Activated CD4-positive, alpha-beta memory T cell treated with anti-CD3 and anti-CD28 coated beads, Interleukin-2, amount 10 ng/mL, durations not matched to agents 7 days and 5 days (primary cell): ENCODE data around the gene ALCAM. TPM values are rescaled to one million over a fixed set of nuclear protein-coding genes. Genes with fewer than 3 reads are reported as not detected.

Experiments used
- CTCF ChIA-PET: fragments of 350-600 bp; sonication (Branson Sonifier 250); formaldehyde crosslinking; loops from one replicate; lab custom pipeline; 2021; ENCODE audit warnings: antibody characterized with exemption, inconsistent platforms; lab: Charles Lee
- POLR2A ChIA-PET: fragments of 350-600 bp; sonication (Branson Sonifier 250); formaldehyde crosslinking; loops from one replicate; lab custom pipeline; 2021; ENCODE audit warnings: antibody characterized with exemption; lab: Charles Lee
- DNase-seq: peaks from one replicate; pipeline ENCODE4 v3.0.0-alpha.2; 2020
- H3K27ac Mint-ChIP-seq: one replicate; pipeline ENCODE4 v1.8.0; 2021; ENCODE audit warnings: mild to moderate bottlenecking, mixed read lengths
- H3K27me3 Mint-ChIP-seq: one replicate; pipeline ENCODE4 v1.8.0; 2021; ENCODE audit warnings: mixed read lengths
- H3K36me3 Mint-ChIP-seq: one replicate; pipeline ENCODE4 v1.8.0; 2021; ENCODE audit warnings: low read depth, mixed read lengths
- H3K4me1 Mint-ChIP-seq: one replicate; pipeline ENCODE4 v1.8.0; 2021; ENCODE audit warnings: mixed read lengths
- H3K4me3 Mint-ChIP-seq: one replicate; pipeline ENCODE4 v1.8.0; 2021; ENCODE audit warnings: mild to moderate bottlenecking, mixed read lengths
- H3K9me3 Mint-ChIP-seq: one replicate; pipeline ENCODE4 v1.8.0; 2021; ENCODE audit warnings: mixed read lengths
- total RNA-seq, 2 experiments: library from RNA; stranded (reverse); gene quantifications; one replicate each; pipeline ENCODE4 v1.2.3, GENCODE V29; 2021

The ALCAM gene
- total RNA-seq, 2 experiments from 2014 or later: 12.4 to 12.9 TPM

GRCh38 chr3:105615814-105616213, 249.1 kb downstream of the ALCAM start:
- no peaks in the 10 kb centered on the region for H3K9me3 Mint-ChIP-seq
- ChIA-PET CTCF (no interaction called here), POLR2A (no interaction called here)
- H3K36me3 Mint-ChIP-seq: no peaks in the 10 kb centered on the region
- H3K27ac Mint-ChIP-seq: no peak overlapping the region
- DNase-seq: no peak
- H3K27me3 Mint-ChIP-seq: no peaks in the 10 kb centered on the region
- no peaks in the 10 kb centered on the region for H3K4me1 Mint-ChIP-seq
- H3K4me3 Mint-ChIP-seq: no peak overlapping the region

GRCh38 chr3:105616374-105617121, 249.8 kb downstream of the ALCAM start:
- Mint-ChIP-seq H3K36me3 (no peaks in the 10 kb centered on the region), H3K4me3 (no peak overlapping the region), H3K9me3 (no peaks in the 10 kb centered on the region), H3K4me1 (no peaks in the 10 kb centered on the region), H3K27ac (no peak overlapping the region), H3K27me3 (no peaks in the 10 kb centered on the region)
- no peak for DNase-seq
- POLR2A ChIA-PET: no interaction called here
- CTCF ChIA-PET: no interaction called here

GRCh38 chr3:105618556-105618955, 251.8 kb downstream of the ALCAM start:
- Mint-ChIP-seq H3K4me3 (no peak overlapping the region), H3K27ac (no peak overlapping the region), H3K9me3 (no peaks in the 10 kb centered on the region), H3K36me3 (no peaks in the 10 kb centered on the region), H3K4me1 (no peaks in the 10 kb centered on the region), H3K27me3 (no peaks in the 10 kb centered on the region)
- ChIA-PET CTCF (no interaction called here), POLR2A (no interaction called here)
- no peak for DNase-seq

- no peak for DNase-seq
- Mint-ChIP-seq H3K36me3 (no peaks in the 10 kb centered on the region), H3K4me3 (no peak overlapping the region), H3K4me1 (no peaks in the 10 kb centered on the region), H3K27me3 (no peaks in the 10 kb centered on the region), H3K27ac (no peak overlapping the region), H3K9me3 (peaks cover 2% of the 10 kb centered on the region)
- POLR2A ChIA-PET: no interaction called here
- CTCF ChIA-PET: no interaction called here
Observed at GRCh38 chr3:105619651-105620050, 252.9 kb downstream of the ALCAM start.

GRCh38 chr3:105620236-105620635, 253.5 kb downstream of the ALCAM start:
- Mint-ChIP-seq H3K4me1 (no peaks in the 10 kb centered on the region), H3K27ac (no peak overlapping the region), H3K4me3 (no peak overlapping the region), H3K27me3 (no peaks in the 10 kb centered on the region), H3K36me3 (no peaks in the 10 kb centered on the region), H3K9me3 (peaks cover 2% of the 10 kb centered on the region)
- CTCF ChIA-PET: no interaction called here
- POLR2A ChIA-PET: no interaction called here
- no peak for DNase-seq

DNA sequence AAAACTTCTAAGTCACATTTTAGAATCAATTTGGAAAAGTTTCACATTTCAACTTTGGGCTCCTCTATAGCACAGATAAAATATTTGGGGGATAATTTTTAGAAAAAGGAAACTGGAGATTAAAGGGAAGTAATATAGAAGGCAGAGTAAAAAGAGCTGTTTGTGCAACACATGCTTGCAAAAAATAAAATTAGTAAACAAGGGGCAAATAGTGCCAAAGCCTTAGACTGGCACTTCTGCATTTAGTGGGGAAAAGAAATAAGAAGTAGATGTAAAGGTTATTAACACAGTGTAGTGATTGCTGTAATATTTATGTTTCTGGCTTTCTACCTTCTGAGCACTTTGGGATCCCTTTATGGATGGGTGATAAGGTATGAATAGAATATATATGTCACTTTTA, 255.5 kb downstream of the ALCAM start:
- Mint-ChIP-seq H3K36me3 (no peaks in the 10 kb centered on the region), H3K4me3 (no peak overlapping the region), H3K4me1 (no peaks in the 10 kb centered on the region), H3K27me3 (no peaks in the 10 kb centered on the region), H3K9me3 (peaks cover 2% of the 10 kb centered on the region), H3K27ac (no peak overlapping the region)
- CTCF ChIA-PET: no interaction called here
- POLR2A ChIA-PET: no interaction called here
- no peak for DNase-seq
